Kasumi-1 (cell line): ENCODE measurements around the gene TMEM97.
"Not testable (repeated sequence)": the region's sequence is repeated elsewhere in the genome, so short reads cannot be mapped to it uniquely, and the experiment has no call there.

ENCODE experiments used
- DNase-seq, 2 experiments: peaks; one replicate each; lab custom pipeline; 2025; lab: John Stamatoyannopoulos, UW

Gene TMEM97

DNA sequence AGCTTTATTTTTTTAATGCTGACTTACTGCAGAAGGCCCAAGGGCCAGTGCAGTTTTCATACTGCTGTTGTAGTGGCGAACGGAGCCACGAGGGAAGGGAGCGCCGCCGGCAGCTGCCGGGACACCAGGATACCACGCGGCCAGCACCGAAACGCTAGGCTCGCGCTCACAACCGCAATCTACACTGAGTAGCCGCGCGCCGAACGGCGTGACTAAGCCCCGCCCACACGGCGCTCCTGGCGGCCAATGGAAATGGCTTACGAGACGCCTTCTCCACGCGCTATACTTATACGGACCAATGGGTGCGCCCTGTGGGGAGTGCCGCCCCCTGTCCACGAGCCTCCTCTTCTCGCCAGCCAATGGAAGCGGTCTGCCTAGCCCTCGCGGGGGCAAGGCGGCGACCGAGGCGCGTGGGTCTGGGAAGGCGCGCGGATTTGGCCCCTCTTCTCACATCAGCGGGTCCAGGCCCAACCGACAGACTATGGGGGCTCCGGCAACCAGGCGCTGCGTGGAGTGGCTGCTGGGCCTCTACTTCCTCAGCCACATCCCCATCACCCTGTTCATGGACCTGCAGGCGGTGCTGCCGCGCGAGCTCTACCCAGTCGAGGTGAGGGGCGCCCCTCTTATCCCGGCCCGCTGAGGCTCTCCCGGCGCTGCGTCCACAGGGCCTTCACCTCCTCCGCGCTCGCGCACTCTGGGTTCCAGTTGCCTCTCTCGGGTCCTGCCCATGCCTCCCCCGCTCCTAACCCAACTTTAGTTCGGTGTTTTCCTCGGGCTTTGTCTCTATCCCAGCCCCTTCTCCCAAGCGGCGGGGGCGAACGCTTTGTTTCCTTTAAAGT, at the start of gene TMEM97:
Gene TMEM97 (plus strand): TSS at position 442 of the 839 bp plus-strand sequence. CDS start 40 bp downstream, at position 482.
- DNase-seq: peak; percentile 98

DNA sequence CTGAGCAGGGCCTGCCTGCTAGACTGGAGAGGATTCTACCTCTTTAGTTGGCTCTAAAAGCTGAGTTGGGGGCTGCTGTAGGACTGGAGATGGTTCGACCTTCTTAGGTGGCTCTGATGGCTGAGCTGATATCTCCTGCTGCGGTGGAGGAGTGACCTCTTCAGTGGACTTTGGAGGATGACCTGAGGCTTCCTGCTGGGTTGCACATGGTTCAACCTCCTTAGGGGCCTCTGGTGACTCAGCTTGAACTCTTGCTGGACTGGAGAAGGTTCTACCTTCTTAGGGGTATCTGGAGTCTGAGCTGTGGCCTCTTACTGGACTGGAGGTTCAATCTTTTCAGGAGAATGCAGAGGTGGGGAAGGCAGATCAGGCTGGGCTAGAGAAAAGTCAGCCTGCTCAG, 48.9 kb upstream of the TMEM97 start:
- DNase-seq: no peak

DNA sequence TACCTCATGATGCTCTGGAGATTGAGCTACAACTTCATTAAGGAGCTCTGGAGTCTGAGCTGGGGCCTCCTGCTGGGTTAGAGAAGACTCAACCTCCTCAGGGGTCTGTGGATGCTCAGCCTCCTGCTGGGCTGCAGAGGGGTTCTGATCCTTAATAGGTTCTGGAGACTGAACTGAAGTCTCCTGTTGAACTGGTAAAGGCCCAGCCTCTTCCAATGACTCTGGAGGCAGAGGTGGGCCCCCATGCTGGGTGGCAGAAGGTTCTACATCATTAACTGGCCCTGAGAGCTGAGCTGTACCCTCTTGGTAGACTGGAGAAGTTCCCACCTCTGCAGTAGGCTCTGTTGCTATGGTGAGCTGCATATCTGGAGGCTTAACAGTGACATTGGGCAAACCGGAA, 48.1 kb upstream of the TMEM97 start:
- no peak for DNase-seq

DNA sequence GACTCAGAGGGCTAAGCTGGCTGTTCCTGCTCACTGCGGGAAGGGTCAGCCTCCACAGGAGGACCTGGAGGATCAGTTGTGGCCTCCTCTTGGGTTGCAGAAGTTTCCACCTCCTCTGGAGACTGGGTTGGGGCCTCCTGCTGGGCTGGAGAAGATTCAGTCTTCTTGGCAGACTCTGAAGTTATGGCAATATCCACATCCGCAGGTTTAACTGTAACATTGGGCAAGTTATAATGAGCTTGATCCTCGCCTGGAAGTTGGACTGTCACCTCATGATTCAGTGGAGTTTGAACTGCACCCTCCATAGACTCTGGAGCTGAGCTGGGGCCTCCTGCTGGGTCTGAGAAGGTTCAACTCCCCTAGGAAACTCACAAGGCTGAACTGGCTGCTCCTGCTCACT, 47.6 kb upstream of the TMEM97 start:
- DNase-seq: no peak

DNA sequence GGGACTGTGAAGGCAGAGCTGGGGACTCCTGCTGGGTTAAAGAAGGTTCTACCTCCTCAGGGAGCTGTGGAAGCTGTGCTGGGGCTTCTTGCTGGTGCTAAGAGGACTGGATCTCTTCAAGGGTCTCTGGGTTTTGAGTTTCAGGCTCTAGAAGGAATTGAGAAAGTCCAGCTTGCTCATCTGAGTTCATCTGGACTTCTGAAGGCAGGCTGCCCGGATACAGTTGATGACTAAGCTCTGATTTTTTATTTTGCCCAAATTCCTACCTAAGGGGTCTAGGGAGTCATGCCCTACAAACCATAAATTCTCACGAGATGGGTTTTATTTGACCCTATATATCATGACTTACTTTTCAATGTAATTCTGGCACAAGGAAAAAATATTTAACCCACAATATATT, 46.8 kb upstream of the TMEM97 start:
- DNase-seq: no peak

DNA sequence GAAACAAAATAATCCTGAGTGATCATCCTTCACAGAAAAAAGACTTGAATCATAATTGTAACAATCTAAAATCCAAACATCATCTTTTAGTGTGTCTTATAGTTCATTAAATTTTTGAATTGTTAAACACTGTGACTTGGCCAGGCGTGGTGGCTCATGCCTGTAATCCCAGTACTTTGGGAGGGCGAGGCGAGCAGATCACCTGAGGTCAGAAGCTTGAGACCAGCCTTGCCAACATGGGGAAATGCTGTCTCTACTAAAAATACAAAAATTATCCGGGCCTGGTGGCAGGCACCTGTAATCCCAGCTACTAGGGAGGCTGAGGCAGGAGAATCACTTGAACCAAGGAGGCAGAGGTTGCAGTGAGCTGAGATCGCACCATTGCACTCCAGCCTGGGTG, 45.7 kb upstream of the TMEM97 start:
- DNase-seq: not testable (repeated sequence)

DNA sequence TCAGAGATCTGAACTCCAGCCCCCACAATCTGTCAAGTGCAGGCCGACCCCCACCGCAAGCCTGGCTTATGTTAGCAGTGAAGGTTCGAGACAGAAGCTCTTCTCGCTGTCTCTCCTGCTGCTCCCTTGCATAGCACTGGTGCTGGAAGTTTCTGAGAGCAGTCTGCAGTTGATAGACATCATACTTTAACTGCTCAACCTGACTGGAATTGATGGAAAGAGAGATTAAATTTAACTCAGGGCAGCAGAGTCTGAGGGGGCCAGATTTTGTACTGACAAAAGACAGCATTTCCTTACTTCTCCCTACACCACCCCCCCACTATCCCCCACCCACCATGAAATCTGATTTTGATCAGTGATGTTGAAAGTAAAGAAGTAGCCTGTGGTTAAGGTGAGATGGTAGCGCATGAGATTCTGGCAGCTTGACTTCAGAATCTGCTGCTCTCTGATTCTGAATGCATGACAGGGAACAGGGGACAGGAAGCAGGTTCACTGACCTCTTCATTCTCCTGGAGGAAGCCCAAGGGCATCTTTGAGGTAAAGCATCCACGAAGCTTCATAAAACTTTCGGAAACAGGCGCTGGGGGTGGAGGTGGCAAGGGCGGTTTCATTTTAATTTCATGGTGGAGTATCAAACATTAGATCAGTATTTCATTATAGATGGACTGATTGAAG, 44.3 kb upstream of the TMEM97 start:
- no peak for DNase-seq

DNA sequence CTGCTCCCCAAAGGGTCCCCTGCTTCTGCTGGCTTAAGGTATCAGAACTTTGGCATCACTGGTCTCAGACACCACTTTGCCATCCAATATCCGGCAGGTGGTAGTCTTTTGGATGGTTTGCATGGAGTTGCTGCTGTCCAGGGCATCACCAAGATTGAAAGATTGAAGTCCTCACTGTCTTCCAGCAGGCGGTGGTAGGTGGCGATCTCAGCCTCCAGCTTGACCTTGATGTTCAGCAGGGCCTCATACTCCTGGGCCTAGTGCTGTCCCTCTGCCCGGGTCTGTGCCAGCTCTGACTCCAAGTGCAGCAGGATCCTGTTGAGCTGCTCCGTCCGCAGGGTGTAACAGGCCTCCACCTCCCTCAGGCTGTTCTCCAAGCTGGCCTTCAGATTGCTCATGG, 43.0 kb upstream of the TMEM97 start:
- no peak for DNase-seq

DNA sequence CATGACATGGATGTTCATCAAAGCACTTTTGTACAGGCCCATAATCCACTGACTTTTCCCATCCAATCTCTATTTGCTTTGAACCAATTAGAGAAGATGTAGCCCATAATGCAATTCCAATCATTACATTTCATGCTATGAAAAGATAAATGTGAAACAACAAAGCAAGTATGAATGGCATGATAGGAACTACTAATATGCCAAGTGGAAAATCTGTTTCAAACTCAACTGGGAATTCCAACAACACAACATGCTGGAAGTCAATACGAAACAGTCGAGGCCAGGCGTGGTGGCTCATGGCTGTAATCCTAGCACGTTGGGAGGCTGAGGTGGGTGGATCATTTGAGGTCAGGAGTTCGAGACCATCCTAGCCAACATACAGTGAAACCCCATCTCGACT, 39.6 kb upstream of the TMEM97 start:
- DNase-seq: no peak

DNA sequence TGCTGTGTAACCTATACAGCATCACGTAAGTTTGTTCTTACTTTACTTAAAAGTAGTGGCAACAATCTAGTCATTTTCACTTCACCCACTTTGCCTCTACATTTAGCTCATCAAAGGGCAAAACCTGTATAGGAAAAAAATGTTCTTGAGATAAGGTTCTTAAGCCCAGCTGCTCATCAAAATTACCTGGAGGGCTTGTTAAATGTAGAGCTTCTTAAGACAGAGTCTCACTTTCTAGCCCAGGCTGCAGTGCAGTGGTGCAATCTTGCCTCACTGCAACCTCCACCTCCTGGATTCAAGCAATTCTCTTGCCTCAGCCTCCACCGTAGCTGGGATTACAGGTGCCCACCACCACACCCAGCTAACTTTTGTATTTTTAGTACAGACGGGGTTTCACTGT, 38.2 kb upstream of the TMEM97 start:
- no peak for DNase-seq

DNA sequence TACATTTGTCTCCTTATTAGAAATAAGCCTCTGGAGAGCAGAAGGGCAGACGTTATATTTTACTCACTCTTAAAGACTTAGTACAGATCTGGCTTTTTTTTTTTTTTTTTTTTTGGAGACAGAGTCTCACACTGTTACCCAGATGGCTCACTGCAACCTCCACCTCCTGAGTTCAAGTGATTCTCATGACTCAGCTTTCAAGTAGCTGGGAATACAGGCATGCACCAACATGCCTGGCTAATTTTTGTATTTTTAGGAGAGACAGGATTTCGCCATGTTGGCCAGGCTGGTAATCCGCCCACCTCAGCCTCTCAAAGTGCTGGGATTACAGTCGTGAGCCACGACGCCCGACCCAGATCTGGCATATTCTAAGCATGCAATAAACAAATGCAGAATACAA, 36.4 kb upstream of the TMEM97 start:
- DNase-seq: no peak

DNA sequence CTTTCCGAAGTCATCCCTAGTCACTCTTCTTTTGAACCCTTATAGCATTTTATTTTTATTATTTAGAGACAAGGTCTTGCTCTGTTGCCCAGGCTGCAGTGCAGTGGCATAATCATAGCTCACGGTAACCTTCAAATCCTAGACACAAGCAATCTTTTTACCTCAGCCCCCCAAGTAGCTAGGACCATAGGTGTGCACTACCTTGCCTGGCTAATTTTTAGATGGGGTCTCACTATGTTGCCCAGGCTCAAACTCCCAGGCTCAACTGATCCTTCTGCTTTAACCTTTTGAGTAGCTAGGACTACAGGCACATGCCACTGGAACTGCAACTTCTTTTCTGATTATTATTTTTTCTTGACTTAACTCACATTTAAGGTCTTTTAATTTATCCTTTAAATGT, 33.0 kb upstream of the TMEM97 start:
- DNase-seq: no peak

DNA sequence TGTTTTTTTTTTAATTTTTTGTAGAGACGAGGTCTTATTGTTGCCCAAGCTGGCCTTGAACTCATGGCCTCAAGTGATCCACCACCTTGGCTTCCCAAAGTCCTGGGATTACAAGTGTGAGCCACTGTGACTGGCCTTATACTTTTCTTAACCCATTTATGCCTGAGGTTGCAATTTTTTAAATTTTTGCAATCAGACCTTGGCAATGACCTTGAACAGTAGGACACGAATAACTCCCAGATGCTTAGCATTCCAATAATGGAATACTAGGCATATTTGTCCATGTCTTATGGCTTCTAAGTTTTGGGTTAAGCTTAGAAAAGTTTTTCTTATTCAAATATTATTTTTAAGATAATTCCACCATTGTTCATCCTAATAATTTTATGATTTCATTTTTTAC, 28.3 kb upstream of the TMEM97 start:
- no peak for DNase-seq

DNA sequence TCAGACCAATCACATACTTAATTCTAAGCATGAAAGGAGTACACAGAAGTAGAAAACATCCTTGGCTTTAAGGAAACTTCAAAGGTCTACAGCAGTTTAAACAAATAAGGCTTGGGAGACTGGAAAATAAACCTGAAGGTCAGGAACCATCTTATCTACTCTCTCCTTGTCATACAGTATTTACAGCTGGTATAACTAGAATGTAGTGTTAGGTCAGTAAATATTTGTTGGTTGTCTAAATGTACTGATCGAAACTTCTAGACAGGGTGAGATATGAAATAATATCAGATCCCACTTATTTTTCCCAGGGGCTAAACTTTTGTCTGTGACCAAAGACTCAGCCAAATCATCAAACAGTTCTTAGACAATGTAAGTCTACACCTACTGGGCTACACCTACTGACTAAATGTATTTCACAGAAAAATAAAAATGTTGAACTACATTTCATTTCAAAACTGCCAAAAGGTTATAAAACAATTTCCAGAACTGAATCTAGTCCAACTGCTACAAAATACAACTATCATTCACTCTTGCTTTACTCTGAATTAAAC, 27.1 kb upstream of the TMEM97 start:
- no peak for DNase-seq

DNA sequence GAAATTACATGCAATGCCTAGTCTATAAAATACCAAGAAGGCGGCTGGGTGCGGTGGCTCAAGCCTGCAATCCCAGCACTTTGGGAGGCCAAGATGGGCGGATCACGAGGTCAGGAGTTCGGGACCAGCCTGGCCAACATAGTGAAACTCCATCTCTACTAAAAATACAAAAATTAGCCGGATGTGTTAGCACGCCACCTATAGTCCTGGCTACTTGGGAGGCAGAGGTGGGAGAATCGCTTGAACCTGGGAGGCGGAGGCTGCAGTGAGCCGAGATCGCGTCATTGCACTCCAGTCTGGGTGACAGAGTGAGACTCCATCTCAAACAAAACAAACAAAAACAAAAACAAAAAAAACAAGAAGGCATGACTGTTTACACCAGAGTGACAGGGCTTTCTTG, 26.1 kb upstream of the TMEM97 start:
- DNase-seq: not testable (repeated sequence)

DNA sequence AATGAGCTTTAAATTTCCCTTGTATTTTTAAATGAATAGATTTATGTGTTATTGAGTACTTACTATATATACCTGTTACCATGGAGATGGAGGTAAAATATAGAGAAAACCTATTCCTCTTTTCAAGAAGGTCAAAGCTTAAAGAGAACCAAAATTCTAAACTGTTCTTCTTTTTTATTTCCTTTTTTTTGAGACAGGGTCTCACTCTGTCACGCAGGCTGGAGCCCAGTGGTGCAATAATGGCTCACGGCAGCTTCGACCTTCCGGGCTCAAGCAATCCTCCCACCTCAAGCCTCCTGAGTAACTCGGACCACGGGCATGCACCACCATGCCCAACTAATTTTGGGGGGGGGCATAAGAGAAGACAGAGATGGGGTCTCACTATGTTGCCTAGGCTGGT, 25.0 kb upstream of the TMEM97 start:
- DNase-seq: no peak

DNA sequence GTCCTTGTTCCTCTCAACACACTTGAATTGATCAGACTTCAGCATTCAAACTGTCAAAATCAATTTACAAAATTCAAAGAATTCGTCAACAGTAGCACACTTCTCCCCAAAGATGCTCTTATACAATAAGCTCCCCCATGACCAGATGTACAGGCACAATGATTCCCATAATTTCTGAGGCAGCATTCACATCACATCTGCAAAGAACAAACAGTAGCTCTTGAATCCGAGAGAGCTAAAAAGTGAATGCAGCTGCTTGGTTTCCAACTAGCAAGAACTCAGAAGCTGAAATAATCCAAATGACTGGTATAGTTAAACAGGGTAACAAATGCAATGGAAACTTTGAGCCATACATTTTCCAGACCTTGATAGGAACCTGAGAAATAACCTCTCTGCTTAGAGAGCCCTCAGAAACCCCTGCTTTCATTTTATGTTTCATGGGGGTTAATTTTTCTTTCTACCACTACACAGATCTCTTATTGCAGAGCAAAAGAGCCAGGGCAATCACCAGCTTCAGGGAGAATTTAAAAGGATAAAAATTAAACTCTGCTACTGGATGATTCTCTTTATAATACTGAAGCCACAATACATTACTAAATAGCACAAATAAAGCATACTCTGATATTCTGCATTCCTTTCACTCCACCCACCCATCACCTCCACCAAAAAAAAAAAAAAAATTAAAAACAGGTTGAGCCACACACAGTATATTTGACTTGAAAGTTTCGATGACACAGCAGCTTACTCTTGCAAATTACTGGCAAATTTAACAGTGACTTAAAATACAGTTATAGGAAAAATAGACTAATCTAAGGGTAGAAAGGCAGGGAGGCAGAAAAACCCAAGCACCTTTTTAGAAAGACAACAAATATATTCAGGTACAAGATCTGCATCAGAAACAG, 23.1 kb upstream of the TMEM97 start:
- no peak for DNase-seq

DNA sequence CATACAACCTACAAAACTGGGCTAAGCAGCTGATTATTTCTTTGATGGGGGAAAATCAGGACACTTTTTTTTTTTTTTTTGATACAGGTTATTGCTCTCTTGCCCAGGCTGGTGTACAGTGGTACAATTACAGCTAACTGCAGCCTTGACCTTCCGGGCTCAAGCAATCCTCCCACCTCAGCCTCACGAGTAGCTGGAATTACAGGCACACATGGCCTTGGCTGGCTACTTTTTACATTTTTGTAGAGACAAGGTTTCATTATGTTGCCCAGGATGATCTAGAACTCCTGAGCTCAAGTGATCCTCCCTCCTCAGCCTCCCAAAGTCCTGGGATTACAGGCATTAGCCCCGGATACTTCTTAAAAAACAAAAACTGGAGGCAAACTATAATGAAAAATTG, 20.6 kb upstream of the TMEM97 start:
- DNase-seq: no peak

DNA sequence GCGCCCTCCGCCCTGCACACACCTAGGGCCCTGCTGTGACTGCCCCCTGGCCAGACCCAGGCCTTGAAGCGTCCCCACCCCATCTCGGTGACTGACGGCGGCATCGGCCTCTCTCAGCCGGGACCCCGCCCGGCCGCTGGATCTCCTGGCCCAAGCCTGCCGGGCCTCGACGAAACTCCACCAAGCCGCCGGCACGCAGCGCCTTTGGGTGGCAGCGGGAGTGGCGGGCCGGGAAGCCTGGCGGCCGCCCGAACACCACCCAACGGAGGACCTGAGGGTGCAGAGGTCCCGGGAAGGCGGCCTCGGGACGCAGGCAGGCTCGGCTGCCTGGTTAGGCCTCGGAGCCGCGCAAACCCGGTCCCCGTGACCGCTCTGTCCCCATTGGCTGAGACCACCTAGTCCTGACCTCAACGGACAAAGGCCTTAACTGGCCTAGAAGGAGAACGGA, 12.0 kb upstream of the TMEM97 start:
- DNase-seq: no peak

DNA sequence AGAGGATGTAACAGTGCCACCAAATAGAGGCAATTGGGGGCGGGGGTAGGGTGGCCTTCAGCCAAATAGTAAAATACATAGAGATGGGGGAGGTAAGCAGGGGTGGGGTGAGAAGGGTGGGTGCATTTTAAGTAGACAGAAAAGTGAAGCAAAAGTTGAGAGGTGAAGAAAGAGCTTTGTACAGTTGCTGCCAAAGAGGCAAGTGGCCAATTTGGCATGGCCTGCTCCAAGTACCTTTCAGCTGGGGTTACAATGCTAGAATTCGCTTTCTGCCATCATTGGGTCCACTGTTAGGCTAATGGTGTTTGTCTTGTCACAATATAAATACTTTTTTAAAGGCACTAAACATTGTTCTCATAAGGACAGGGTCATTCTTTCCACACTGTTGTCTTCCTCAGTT, 5.2 kb upstream of the TMEM97 start:
- DNase-seq: no peak

DNA sequence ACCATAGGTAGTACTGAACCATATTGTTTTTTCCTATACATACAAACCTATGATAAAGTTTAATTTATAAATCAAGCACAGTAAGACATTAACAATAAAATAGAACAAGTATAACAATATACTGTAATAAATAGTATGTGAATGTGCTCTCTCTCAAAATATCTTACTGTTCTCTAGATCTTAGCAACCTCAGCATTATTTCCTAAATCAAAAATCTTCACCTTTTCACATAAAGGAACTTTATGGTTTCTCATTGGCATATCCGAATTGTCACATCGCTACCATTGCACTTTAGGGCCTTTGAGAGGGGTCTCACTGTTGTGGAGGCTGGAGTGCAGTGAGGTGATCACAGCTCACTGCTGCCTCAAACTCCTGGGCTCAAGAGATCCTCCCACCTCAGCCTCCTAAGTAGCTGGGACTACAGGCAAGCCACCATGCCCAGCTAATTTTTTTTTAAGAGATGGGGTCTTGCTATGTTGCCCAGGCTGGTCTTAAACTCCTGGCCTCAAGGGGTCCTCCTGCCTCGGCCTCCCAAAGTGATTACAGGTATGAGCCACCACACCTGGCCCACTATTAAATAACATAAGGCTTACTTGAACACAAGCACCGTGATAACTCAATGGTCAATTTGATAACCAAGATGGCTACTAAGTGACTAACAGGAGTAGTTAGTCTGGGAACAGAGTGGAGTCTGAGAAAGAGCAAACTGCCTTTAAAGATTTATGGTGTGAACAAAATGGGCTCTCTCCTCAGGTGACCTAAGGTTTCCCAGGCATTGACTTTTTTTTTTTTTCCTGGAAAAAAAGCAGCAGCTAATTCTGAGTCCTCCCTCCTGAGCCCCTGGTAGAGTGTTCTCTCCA, 2.9 kb upstream of the TMEM97 start:
- DNase-seq: no peak
